HG02588 (cell line): Measurements from ENCODE around the gene ALOX12.

Source experiments
- ATAC-seq: cut with Tn5 transposase; IDR thresholded peaks from one replicate; pipeline ENCODE4 v1.9.1; 2021; ENCODE audit warnings: mild to moderate bottlenecking, moderate library complexity; ENCODE audit not compliant: unreplicated experiment

The ALOX12 gene

GRCh38 chr17:7001318-7001961 is 5.6 kb downstream of the ALOX12 start:
- ATAC-seq, result no peak

- no peak for ATAC-seq
Observed at GRCh38 chr17:7002288-7003047, 6.6 kb downstream of the ALOX12 start.

- no peak for ATAC-seq
Observed at GRCh38 chr17:7003745-7004144, 7.9 kb downstream of the ALOX12 start.

- no peak for ATAC-seq
Observed at GRCh38 chr17:7004398-7005253, 8.8 kb downstream of the ALOX12 start.

GRCh38 chr17:7005716-7006115 is 9.9 kb downstream of the ALOX12 start:
- no peak for ATAC-seq

- no peak for ATAC-seq
Observed at GRCh38 chr17:7007143-7007542, 11.3 kb downstream of the ALOX12 start.

GRCh38 chr17:7010523-7010922 is 14.7 kb downstream of the ALOX12 start:
- ATAC-seq, result no peak

GRCh38 chr17:7011415-7011814 is 15.6 kb downstream of the ALOX12 start:
- no peak for ATAC-seq

GRCh38 chr17:7011942-7012254 is 16.0 kb downstream of the ALOX12 start:
- ATAC-seq, result no peak

GRCh38 chr17:7014261-7014994 is 18.6 kb downstream of the ALOX12 start:
- peak; percentile 67 for ATAC-seq

GRCh38 chr17:7014995-7015958 is 19.4 kb downstream of the ALOX12 start:
- peak; percentile 7 for ATAC-seq

- no peak for ATAC-seq
Observed at GRCh38 chr17:7016418-7016817, 20.6 kb downstream of the ALOX12 start.

- ATAC-seq, result no peak
Observed at GRCh38 chr17:7016886-7017826, 21.3 kb downstream of the ALOX12 start.

- ATAC-seq, result no peak
Observed at GRCh38 chr17:7017827-7018200, 22.0 kb downstream of the ALOX12 start.

GRCh38 chr17:7018331-7018964 is 22.6 kb downstream of the ALOX12 start:
- ATAC-seq, result no peak

GRCh38 chr17:7019367-7019766 is 23.5 kb downstream of the ALOX12 start:
- no peak for ATAC-seq

GRCh38 chr17:7019839-7020519 is 24.1 kb downstream of the ALOX12 start:
- no peak for ATAC-seq
